RWPE2 (cell line): ENCODE measurements around the gene UBR2.

Experiments used
- ATAC-seq: fragments of 200-7000 bp; cut with Tn5 transposase; 3 replicates; pipeline ENCODE4 v1.9.1; 2021; ENCODE audit warnings: low read depth
- DNase-seq: peaks from one replicate; pipeline ENCODE4 v3.0.0-alpha.2; 2020; ENCODE audit warnings: low spot score
- H3K27ac ChIP-seq: fragments of 450-650 bp; 2 replicates; pipeline ENCODE4 v1.5.1; 2017; ENCODE audit warnings: mild to moderate bottlenecking; ENCODE audit not compliant: poor library complexity, severe bottlenecking
- H3K27me3 ChIP-seq: fragments of 250-450 bp; sonication (Bioruptor Pico); 2 replicates; pipeline ENCODE4 v1.5.1; 2021; ENCODE audit warnings: mild to moderate bottlenecking, moderate library complexity; ENCODE audit not compliant: insufficient read depth, poor library complexity, severe bottlenecking
- H3K36me3 ChIP-seq: fragments of 250-450 bp; sonication (Bioruptor Pico); 2 replicates; pipeline ENCODE4 v1.5.1; 2020; ENCODE audit warnings: low read depth, mild to moderate bottlenecking, moderate library complexity
- H3K4me1 ChIP-seq: fragments of 250-450 bp; sonication (Bioruptor Pico); 2 replicates; pipeline ENCODE4 v1.5.1; 2021; ENCODE audit warnings: mild to moderate bottlenecking, moderate library complexity; ENCODE audit not compliant: insufficient read depth, poor library complexity, severe bottlenecking
- H3K4me3 ChIP-seq: fragments of 250-450 bp; sonication (Bioruptor Pico); 2 replicates; pipeline ENCODE4 v1.5.1; 2021; ENCODE audit warnings: mild to moderate bottlenecking, moderate library complexity; ENCODE audit not compliant: severe bottlenecking
- H3K9me3 ChIP-seq: fragments of 250-450 bp; sonication (Bioruptor Pico); 2 replicates; pipeline ENCODE4 v1.5.1; 2021; ENCODE audit warnings: mild to moderate bottlenecking, moderate library complexity; ENCODE audit not compliant: severe bottlenecking
- TF ChIP-seq, protein P1 (sequence below): fragments of 450-650 bp; IDR thresholded peaks from one replicate; pipeline ENCODE4 v1.5.1; 2017; ENCODE audit warnings: mild to moderate bottlenecking, moderate library complexity; ENCODE audit not compliant: poor library complexity, severe bottlenecking

UBR2 gene

DNA sequence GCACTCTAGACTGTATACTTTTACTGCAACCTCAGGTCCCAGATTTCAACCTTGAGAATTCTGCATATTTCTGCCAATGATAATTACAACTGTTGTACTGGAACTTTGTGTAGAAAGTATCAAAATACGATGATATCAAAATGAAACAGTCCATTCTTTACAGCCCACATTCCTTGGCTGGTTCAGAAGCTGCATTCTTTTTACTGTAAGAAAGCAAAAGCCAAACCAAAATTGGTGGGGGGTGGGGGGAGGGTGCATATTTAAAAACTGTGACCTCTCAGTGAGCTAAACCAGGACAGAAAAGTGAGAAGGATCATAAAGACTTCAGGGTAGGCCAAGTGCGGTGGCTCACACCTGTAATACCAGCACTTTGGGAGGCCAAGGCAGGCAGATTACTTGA lies 41.8 kb upstream of the UBR2 start:
- Histone ChIP-seq H3K36me3 (no peaks in the 10 kb centered on the region), H3K9me3 (peaks cover 6% of the 10 kb centered on the region), H3K4me1 (peaks cover 6% of the 10 kb centered on the region), H3K27ac (no peak overlapping the region), H3K4me3 (no peak overlapping the region), H3K27me3 (no peaks in the 10 kb centered on the region)
- DNase-seq: no peak
- ATAC-seq: no peak
- TF ChIP-seq, protein P1, sequence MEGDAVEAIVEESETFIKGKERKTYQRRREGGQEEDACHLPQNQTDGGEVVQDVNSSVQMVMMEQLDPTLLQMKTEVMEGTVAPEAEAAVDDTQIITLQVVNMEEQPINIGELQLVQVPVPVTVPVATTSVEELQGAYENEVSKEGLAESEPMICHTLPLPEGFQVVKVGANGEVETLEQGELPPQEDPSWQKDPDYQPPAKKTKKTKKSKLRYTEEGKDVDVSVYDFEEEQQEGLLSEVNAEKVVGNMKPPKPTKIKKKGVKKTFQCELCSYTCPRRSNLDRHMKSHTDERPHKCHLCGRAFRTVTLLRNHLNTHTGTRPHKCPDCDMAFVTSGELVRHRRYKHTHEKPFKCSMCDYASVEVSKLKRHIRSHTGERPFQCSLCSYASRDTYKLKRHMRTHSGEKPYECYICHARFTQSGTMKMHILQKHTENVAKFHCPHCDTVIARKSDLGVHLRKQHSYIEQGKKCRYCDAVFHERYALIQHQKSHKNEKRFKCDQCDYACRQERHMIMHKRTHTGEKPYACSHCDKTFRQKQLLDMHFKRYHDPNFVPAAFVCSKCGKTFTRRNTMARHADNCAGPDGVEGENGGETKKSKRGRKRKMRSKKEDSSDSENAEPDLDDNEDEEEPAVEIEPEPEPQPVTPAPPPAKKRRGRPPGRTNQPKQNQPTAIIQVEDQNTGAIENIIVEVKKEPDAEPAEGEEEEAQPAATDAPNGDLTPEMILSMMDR: no peak

GRCh38 chr6:42522942-42523814 lies 40.7 kb upstream of the UBR2 start:
- H3K9me3 ChIP-seq: peaks cover 6% of the 10 kb centered on the region
- H3K36me3 ChIP-seq: no peaks in the 10 kb centered on the region
- DNase-seq: no peak
- no peaks in the 10 kb centered on the region for H3K27me3 ChIP-seq
- no peak overlapping the region for H3K27ac ChIP-seq
- H3K4me3 ChIP-seq: no peak overlapping the region
- ATAC-seq: no peak
- H3K4me1 ChIP-seq: peaks cover 6% of the 10 kb centered on the region
- TF ChIP-seq, protein P1: no peak

DNA sequence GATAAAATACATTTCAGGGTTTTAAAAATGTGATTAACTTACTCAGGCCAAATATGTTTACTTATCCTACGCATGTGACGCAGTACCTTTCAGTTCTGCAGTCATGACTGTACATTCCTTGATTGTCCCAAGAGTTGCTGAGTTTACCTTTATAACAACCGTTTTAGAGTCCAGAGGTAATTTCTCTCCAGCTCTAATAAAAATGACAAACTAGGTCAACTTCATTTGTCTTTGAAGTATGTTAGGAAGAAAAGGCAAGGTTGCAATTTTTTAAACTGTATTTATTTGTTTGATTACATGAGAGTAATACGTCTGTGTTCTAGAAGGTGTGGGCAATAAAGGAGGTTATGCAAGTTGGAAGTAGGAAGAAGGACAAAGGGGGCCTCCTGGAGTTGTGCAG lies 38.6 kb upstream of the UBR2 start:
- Histone ChIP-seq H3K9me3 (peaks cover 1% of the 10 kb centered on the region), H3K27me3 (no peaks in the 10 kb centered on the region), H3K27ac (no peak overlapping the region), H3K4me3 (no peak overlapping the region), H3K36me3 (no peaks in the 10 kb centered on the region), H3K4me1 (peaks cover 6% of the 10 kb centered on the region)
- no peak for ATAC-seq
- DNase-seq: no peak
- TF ChIP-seq, protein P1: no peak

GRCh38 chr6:42526616-42527015 lies 37.2 kb upstream of the UBR2 start:
- TF ChIP-seq, protein P1: no peak
- ATAC-seq (no peak), DNase-seq (no peak)
- Histone ChIP-seq H3K27ac (no peak overlapping the region), H3K9me3 (no peaks in the 10 kb centered on the region), H3K4me1 (no peaks in the 10 kb centered on the region), H3K27me3 (no peaks in the 10 kb centered on the region), H3K4me3 (no peak overlapping the region), H3K36me3 (no peaks in the 10 kb centered on the region)

DNA sequence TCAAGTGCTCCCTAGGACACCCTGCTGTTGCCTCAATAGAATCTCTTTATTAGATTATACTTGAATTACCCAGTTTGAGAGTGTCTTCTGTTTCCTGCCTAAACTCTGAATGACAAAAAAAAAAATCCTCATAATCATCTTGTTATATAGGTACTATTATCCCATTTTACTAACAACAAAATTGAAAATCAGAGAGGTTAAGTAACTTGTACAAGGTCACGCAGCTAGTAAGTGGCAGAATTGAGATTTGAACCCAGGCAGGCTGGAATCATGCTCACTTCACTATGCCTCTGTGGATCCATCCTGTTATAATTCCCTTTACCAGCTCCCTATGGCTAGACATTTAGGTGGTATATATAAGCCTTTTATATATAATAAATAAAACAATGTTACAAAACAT lies 36.6 kb upstream of the UBR2 start:
- ATAC-seq: no peak
- TF ChIP-seq, protein P1: no peak
- no peak overlapping the region for H3K27ac ChIP-seq
- no peaks in the 10 kb centered on the region for H3K4me1 ChIP-seq
- DNase-seq: no peak
- no peak overlapping the region for H3K4me3 ChIP-seq
- H3K9me3 ChIP-seq: no peaks in the 10 kb centered on the region
- H3K27me3 ChIP-seq: no peaks in the 10 kb centered on the region
- no peaks in the 10 kb centered on the region for H3K36me3 ChIP-seq
